Muscle layer of duodenum (tissue), 2 donors: ENCODE data around the gene EPAS1.

ENCODE experiments used
- H3K27ac ChIP-seq: one replicate; pipeline ENCODE4 v1.7.0; 2013; ENCODE audit warnings: mild to moderate bottlenecking, low read length
- H3K27me3 ChIP-seq: one replicate; pipeline ENCODE4 v1.7.0; 2013; ENCODE audit warnings: low read depth, mild to moderate bottlenecking, control low read depth, low read length
- H3K36me3 ChIP-seq, 2 donors: one replicate each; pipeline ENCODE4 v1.7.0; 2013; ENCODE audit warnings: low read length in 2 of 2, control low read depth in 1 of 2, mild to moderate bottlenecking in 1 of 2; ENCODE audit not compliant: insufficient read depth in 2 of 2, control insufficient read depth in 1 of 2
- H3K4me1 ChIP-seq, 2 donors: one replicate each; pipeline ENCODE4 v1.7.0; 2013; ENCODE audit warnings: low read length in 2 of 2, mild to moderate bottlenecking in 2 of 2, control low read depth in 1 of 2, moderate library complexity in 1 of 2; ENCODE audit not compliant: insufficient read depth in 2 of 2, control insufficient read depth in 1 of 2
- H3K4me3 ChIP-seq, 2 donors: one replicate each; pipeline ENCODE4 v1.7.0; 2013; ENCODE audit warnings: low read length in 2 of 2, low read depth in 1 of 2, mild to moderate bottlenecking in 1 of 2
- H3K9me3 ChIP-seq, 2 donors: one replicate each; pipeline ENCODE4 v1.7.0; 2013; ENCODE audit warnings: low read length in 2 of 2, control low read depth in 1 of 2, mild to moderate bottlenecking in 1 of 2; ENCODE audit not compliant: control insufficient read depth in 1 of 2
- donor health status: healthy.

Gene EPAS1

DNA sequence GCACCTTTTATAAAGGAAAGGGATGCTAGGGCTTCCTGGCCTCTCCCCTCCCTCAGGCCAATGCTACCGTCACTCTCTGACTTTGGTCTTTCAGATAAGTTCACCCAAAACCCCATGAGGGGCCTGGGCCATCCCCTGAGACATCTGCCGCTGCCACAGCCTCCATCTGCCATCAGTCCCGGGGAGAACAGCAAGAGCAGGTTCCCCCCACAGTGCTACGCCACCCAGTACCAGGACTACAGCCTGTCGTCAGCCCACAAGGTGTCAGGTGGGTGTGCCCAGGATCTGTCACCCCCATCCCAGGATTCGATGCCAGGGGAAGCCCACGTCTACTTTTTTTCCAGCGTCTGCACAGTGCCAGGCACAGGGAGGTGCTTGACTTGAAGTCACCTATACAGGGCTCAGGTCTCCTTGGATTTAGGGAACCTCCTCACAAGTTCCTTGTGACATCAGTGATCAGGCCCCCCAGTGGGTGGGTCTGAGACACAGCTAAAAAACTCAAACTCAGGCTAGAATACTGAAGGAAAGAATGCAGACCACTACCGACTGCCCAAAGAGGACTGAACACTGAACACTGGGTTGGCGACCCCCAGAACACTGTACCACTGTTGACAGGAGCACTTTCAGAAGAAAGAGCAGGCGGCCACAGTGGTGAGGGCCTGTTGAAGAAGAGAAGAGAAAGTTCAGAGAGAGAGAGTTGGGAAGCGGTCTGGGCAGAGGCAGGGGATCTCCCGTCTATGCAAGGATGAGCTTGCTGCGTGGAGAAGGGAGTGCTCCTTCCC lies 85.3 kb downstream of the EPAS1 start:
- Histone ChIP-seq H3K27me3 (no peaks in the 10 kb centered on the region), H3K36me3 (peaks cover 26 to 36% of the 10 kb centered on the region in 2 donors), H3K4me3 (no peak overlapping the region), H3K27ac (no peak overlapping the region), H3K4me1 (peaks cover 5 to 14% of the 10 kb centered on the region in 2 donors), H3K9me3 (no peaks in the 10 kb centered on the region)

DNA sequence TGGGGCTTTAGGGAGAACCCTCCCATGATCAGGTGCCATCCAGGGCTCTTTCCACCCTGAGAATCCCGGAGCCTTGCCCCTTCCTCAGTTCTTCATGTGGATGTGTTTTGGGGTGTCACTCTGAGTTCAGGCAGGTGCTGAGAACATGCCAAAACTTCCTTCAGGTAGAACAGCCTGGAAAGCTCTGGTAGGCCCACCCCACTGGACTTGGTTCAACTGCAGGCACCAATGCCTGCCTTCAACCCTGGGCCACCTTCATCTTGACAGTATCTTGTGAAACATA lies 85.8 kb downstream of the EPAS1 start:
- H3K36me3 ChIP-seq: peaks cover 25 to 36% of the 10 kb centered on the region in 2 donors

DNA sequence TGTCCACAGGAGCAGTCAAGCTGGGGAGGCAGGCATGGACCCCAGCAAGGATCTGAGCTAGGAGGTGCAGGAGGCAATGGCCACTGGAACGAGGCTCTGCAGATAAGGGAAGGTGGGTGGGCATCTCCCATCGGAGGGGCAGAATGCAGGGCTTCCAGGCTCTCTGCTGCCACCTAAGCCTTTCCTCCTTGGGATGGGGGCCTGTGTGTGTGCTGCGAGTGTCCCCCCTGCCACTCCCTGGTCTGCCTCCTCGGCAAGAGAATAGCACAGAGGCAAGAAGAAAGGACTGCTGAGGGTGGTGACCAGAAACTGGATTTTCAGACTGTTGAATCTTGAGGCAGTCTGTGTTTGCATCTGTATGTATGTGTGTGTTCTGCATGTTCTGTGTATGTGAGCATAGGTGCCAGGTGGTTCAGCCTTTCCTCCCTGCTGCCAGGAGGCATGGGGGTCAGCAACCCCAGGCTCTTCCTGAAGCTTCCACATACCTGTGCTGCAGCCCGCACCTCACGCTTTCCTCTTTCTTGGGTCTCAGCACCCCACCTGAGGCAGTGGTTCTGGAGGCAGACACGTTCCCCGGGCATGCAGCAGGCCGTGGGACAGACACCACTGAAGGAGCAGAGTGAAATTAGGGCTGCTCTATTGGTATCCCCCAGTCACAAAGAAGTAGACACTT lies 86.7 kb downstream of the EPAS1 start:
- Histone ChIP-seq H3K27me3 (no peaks in the 10 kb centered on the region), H3K4me1 (peaks cover 5 to 9% of the 10 kb centered on the region in 2 donors), H3K36me3 (peaks cover 21 to 31% of the 10 kb centered on the region in 2 donors), H3K9me3 (no peaks in the 10 kb centered on the region), H3K4me3 (no peak overlapping the region), H3K27ac (no peak overlapping the region)

More for the DNA sequence above, 85.8 kb downstream of the EPAS1 start:
- peaks cover 5 to 14% of the 10 kb centered on the region in 2 donors for H3K4me1 ChIP-seq
- no peak overlapping the region for H3K4me3 ChIP-seq
- H3K9me3 ChIP-seq: no peaks in the 10 kb centered on the region
- H3K27ac ChIP-seq: no peak overlapping the region
- H3K27me3 ChIP-seq: no peaks in the 10 kb centered on the region

DNA sequence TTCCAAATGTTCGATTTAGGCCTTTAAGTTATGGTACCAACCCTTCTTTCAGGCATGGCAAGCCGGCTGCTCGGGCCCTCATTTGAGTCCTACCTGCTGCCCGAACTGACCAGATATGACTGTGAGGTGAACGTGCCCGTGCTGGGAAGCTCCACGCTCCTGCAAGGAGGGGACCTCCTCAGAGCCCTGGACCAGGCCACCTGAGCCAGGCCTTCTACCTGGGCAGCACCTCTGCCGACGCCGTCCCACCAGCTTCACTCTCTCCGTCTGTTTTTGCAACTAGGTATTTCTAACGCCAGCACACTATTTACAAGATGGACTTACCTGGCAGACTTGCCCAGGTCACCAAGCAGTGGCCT lies 87.2 kb downstream of the EPAS1 start:
- Histone ChIP-seq H3K9me3 (no peaks in the 10 kb centered on the region), H3K4me1 (peaks cover under 1 to 4% of the 10 kb centered on the region in 2 donors), H3K27me3 (no peaks in the 10 kb centered on the region), H3K27ac (no peak overlapping the region), H3K4me3 (no peak overlapping the region), H3K36me3 (peaks cover 18 to 30% of the 10 kb centered on the region in 2 donors)

DNA sequence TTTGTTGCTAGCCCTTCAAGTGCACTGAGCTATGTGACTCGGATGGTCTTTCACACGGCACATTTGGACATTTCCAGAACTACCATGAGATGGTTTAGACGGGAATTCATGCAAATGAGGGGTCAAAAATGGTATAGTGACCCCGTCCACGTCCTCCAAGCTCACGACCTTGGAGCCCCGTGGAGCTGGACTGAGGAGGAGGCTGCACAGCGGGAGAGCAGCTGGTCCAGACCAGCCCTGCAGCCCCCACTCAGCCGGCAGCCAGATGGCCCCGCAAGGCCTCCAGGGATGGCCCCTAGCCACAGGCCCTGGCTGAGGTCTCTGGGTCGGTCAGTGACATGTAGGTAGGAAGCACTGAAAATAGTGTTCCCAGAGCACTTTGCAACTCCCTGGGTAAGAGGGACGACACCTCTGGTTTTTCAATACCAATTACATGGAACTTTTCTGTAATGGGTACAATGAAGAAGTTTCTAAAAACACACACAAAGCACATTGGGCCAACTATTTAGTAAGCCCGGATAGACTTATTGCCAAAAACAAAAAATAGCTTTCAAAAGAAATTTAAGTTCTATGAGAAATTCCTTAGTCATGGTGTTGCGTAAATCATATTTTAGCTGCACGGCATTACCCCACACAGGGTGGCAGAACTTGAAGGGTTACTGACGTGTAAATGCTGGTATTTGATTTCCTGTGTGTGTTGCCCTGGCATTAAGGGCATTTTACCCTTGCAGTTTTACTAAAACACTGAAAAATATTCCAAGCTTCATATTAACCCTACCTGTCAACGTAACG lies 88.8 kb downstream of the EPAS1 start:
- no peaks in the 10 kb centered on the region for H3K27me3 ChIP-seq
- H3K4me3 ChIP-seq: no peak overlapping the region
- H3K4me1 ChIP-seq: no peaks in the 10 kb centered on the region
- no peaks in the 10 kb centered on the region for H3K9me3 ChIP-seq
- peaks cover 17 to 23% of the 10 kb centered on the region in 2 donors for H3K36me3 ChIP-seq
- no peak overlapping the region for H3K27ac ChIP-seq

- no peak overlapping the region for H3K27ac ChIP-seq
- H3K9me3 ChIP-seq: no peaks in the 10 kb centered on the region
- peaks cover 17 to 23% of the 10 kb centered on the region in 2 donors for H3K36me3 ChIP-seq
- H3K4me3 ChIP-seq: no peak overlapping the region
- H3K27me3 ChIP-seq: no peaks in the 10 kb centered on the region
- no peaks in the 10 kb centered on the region for H3K4me1 ChIP-seq
Measured at GRCh38 chr2:46386763-46387162, 89.6 kb downstream of the EPAS1 start.

- Histone ChIP-seq H3K4me3 (no peak overlapping the region), H3K27ac (no peak overlapping the region), H3K27me3 (no peaks in the 10 kb centered on the region), H3K9me3 (no peaks in the 10 kb centered on the region), H3K4me1 (no peaks in the 10 kb centered on the region), H3K36me3 (peaks cover 16 to 18% of the 10 kb centered on the region in 2 donors)
Measured at GRCh38 chr2:46387292-46387691, 90.1 kb downstream of the EPAS1 start.

GRCh38 chr2:46387886-46388515 lies 90.8 kb downstream of the EPAS1 start:
- Histone ChIP-seq H3K27ac (no peak overlapping the region), H3K4me3 (no peak overlapping the region), H3K27me3 (no peaks in the 10 kb centered on the region)

DNA sequence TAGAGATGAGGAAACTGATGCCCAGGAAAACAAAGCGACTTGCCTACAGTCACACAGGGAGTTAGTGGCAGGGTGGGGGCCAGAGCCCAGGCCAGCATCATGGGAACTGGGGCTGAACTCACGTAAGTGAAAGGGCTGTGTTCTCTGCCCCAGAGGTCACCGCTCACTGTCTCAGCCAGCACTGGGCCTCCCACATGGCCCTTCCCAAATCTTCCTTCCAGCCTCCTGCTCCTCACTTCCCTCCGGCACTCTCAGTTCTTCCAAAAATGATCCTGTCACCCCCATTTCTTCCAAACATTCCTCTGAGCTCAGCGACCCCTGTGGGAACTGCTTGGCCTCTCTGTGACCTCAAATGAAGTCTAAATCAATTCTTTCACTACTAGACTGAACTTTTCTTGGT lies 91.7 kb downstream of the EPAS1 start:
- no peak overlapping the region for H3K4me3 ChIP-seq
- no peaks in the 10 kb centered on the region for H3K4me1 ChIP-seq
- H3K36me3 ChIP-seq: peaks cover 6 to 8% of the 10 kb centered on the region in 2 donors
- H3K27me3 ChIP-seq: no peaks in the 10 kb centered on the region
- H3K27ac ChIP-seq: no peak overlapping the region
- no peaks in the 10 kb centered on the region for H3K9me3 ChIP-seq

More at GRCh38 chr2:46387886-46388515, 90.8 kb downstream of the EPAS1 start:
- H3K4me1 ChIP-seq: no peaks in the 10 kb centered on the region
- H3K36me3 ChIP-seq: peaks cover 9 to 11% of the 10 kb centered on the region in 2 donors
- no peaks in the 10 kb centered on the region for H3K9me3 ChIP-seq

DNA sequence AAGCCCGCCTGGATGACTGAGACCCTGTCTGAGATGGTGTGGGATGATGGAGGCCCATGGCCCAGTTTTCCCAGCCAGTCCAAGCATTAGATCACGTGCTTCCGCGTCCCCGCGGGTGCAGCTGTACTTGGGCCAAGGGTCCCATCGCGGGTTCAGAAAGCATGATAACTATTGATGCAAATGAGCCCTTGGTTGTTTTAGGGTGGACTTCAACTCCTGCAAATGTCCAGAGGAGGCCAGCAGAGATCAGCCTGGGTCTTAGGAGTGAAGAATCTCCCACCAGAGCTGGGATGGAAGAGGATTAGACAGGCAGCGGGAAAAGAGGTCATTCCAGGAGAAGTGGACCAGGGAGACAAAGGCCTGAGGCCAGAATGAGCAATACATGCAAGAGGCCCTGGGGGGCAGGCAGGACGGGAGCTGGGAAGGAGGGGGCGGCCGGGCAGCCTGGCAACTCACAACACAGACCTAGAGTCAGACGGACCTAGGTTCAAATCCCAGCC lies 92.3 kb downstream of the EPAS1 start:
- Histone ChIP-seq H3K36me3 (peaks cover 2% of the 10 kb centered on the region in 2 donors), H3K4me3 (no peak overlapping the region), H3K27me3 (no peaks in the 10 kb centered on the region), H3K9me3 (no peaks in the 10 kb centered on the region), H3K4me1 (no peaks in the 10 kb centered on the region), H3K27ac (no peak overlapping the region)

- Histone ChIP-seq H3K9me3 (no peaks in the 10 kb centered on the region), H3K4me1 (no peaks in the 10 kb centered on the region), H3K27me3 (no peaks in the 10 kb centered on the region), H3K36me3 (no peaks in the 10 kb centered on the region), H3K27ac (no peak overlapping the region), H3K4me3 (no peak overlapping the region)
Measured at GRCh38 chr2:46390036-46390435, 92.8 kb downstream of the EPAS1 start.
